MM.1S (cell line): ENCODE data around the gene EVL.

Source experiments
- DNase-seq: peaks from one replicate; pipeline ENCODE4 v3.0.0-alpha.2; 2015
- H2AFZ ChIP-seq: fragments of 300-600 bp; sonication (generic); 2 replicates; pipeline ENCODE4 v1.6.0; 2016; ENCODE audit warnings: antibody characterized with exemption, low read length
- H3F3A ChIP-seq: fragments of 300-600 bp; sonication (generic); 2 replicates; pipeline ENCODE4 v1.6.1; 2016; ENCODE audit warnings: mild to moderate bottlenecking, antibody characterized with exemption, low read length, moderate library complexity, mixed read lengths; ENCODE audit not compliant: insufficient read depth
- H3K27ac ChIP-seq: fragments of 300-600 bp; sonication (generic); 2 replicates; pipeline ENCODE4 v1.5.1; 2016; ENCODE audit warnings: mild to moderate bottlenecking, low read length
- H3K27me3 ChIP-seq: fragments of 300-600 bp; sonication (generic); replicated peaks from 2 replicates; pipeline ENCODE4 v1.6.0; 2016; ENCODE audit warnings: low read length; ENCODE audit not compliant: insufficient read depth
- H3K36me3 ChIP-seq: fragments of 300-600 bp; sonication (generic); replicated peaks from 2 replicates; pipeline ENCODE4 v1.6.1; 2016; ENCODE audit warnings: mild to moderate bottlenecking, low read length, mixed read lengths; ENCODE audit not compliant: insufficient read depth
- H3K4me1 ChIP-seq: fragments of 300-600 bp; sonication (generic); 2 replicates; pipeline ENCODE4 v1.6.1; 2016; ENCODE audit warnings: low read length, mixed read lengths
- H3K4me2 ChIP-seq: fragments of 300-600 bp; sonication (generic); 2 replicates; pipeline ENCODE4 v1.6.0; 2016; ENCODE audit warnings: low read depth, low read length
- H3K4me3 ChIP-seq: fragments of 300-600 bp; sonication (generic); 2 replicates; pipeline ENCODE4 v1.5.1; 2016; ENCODE audit warnings: low read length, mixed read lengths
- H3K79me2 ChIP-seq: fragments of 300-600 bp; sonication (generic); 2 replicates; pipeline ENCODE4 v1.6.1; 2016; ENCODE audit warnings: mixed run types, low read length, mixed read lengths
- H3K9ac ChIP-seq: fragments of 300-600 bp; sonication (generic); 2 replicates; pipeline ENCODE4 v1.6.1; 2016; ENCODE audit warnings: low read length, mixed read lengths
- H3K9me2 ChIP-seq: fragments of 300-600 bp; sonication (generic); replicated peaks from 2 replicates; pipeline ENCODE4 v1.6.1; 2016; ENCODE audit warnings: mild to moderate bottlenecking, low read length, mixed read lengths; ENCODE audit not compliant: insufficient read depth
- H3K9me3 ChIP-seq: fragments of 300-600 bp; sonication (generic); replicated peaks from 2 replicates; pipeline ENCODE4 v1.6.1; 2016; ENCODE audit warnings: mild to moderate bottlenecking, low read length, mixed read lengths; ENCODE audit not compliant: insufficient read depth
- H4K20me1 ChIP-seq: fragments of 300-600 bp; sonication (generic); 2 replicates; pipeline ENCODE4 v1.6.1; 2016; ENCODE audit warnings: mild to moderate bottlenecking, low read length, moderate library complexity, mixed read lengths; ENCODE audit not compliant: insufficient read depth
- CTCF ChIP-seq: fragments of 300-600 bp; sonication (generic); IDR thresholded peaks from 2 replicates; pipeline ENCODE4 v1.5.1; 2016; ENCODE audit warnings: antibody characterized with exemption, low read length, mixed read lengths
- EZH2 ChIP-seq: fragments of 300-600 bp; sonication (generic); optimal IDR thresholded peaks from 2 replicates; pipeline ENCODE3; 2017; ENCODE audit warnings: low read depth, mild to moderate bottlenecking, antibody characterized with exemption, low read length, mixed read lengths
- EZH2phosphoT487 ChIP-seq: fragments of 300-600 bp; sonication (generic); IDR thresholded peaks from 2 replicates; pipeline ENCODE4 v1.6.1; 2018; ENCODE audit warnings: antibody characterized with exemption, low read length

EVL gene

GRCh38 chr14:100104006-100104352, 38.8 kb downstream of the EVL start:
- Histone ChIP-seq H3K4me3 (no peak overlapping the region), H3K9ac (no peak overlapping the region), H3K9me3 (no peaks in the 10 kb centered on the region), H3K79me2 (no peaks in the 10 kb centered on the region), H2AFZ (no peak overlapping the region), H3K4me1 (no peaks in the 10 kb centered on the region), H3F3A (no peaks in the 10 kb centered on the region), H4K20me1 (no peaks in the 10 kb centered on the region), H3K27ac (no peak overlapping the region), H3K9me2 (no peaks in the 10 kb centered on the region), H3K4me2 (no peak overlapping the region), H3K27me3 (no peaks in the 10 kb centered on the region), H3K36me3 (no peaks in the 10 kb centered on the region)
- TF ChIP-seq CTCF (no peak), EZH2 (no peak), EZH2phosphoT487 (no peak)
- no peak for DNase-seq

GRCh38 chr14:100104523-100105300, 39.5 kb downstream of the EVL start:
- Histone ChIP-seq H3K4me3 (no peak overlapping the region), H3F3A (no peaks in the 10 kb centered on the region), H3K4me1 (no peaks in the 10 kb centered on the region), H2AFZ (no peak overlapping the region), H3K9ac (no peak overlapping the region), H3K4me2 (no peak overlapping the region), H3K27ac (no peak overlapping the region), H3K79me2 (no peaks in the 10 kb centered on the region), H3K36me3 (no peaks in the 10 kb centered on the region), H3K9me2 (no peaks in the 10 kb centered on the region), H3K9me3 (no peaks in the 10 kb centered on the region), H4K20me1 (no peaks in the 10 kb centered on the region), H3K27me3 (no peaks in the 10 kb centered on the region)
- DNase-seq: no peak
- TF ChIP-seq CTCF (no peak), EZH2 (no peak), EZH2phosphoT487 (no peak)

- TF ChIP-seq EZH2phosphoT487: no peak
- TF ChIP-seq CTCF: no peak
- no peak for TF ChIP-seq EZH2
- Histone ChIP-seq H3K9me3 (no peaks in the 10 kb centered on the region), H3K4me1 (no peaks in the 10 kb centered on the region), H3K4me3 (no peak overlapping the region), H3K4me2 (no peak overlapping the region), H3K27ac (no peak overlapping the region), H3K36me3 (no peaks in the 10 kb centered on the region), H2AFZ (no peak overlapping the region), H3F3A (no peaks in the 10 kb centered on the region), H3K79me2 (no peaks in the 10 kb centered on the region), H4K20me1 (no peaks in the 10 kb centered on the region), H3K27me3 (no peaks in the 10 kb centered on the region), H3K9me2 (no peaks in the 10 kb centered on the region), H3K9ac (no peak overlapping the region)
- DNase-seq: no peak
Observed at GRCh38 chr14:100105357-100106169, 40.3 kb downstream of the EVL start.
